Measurements from ENCODE around the gene CYRIA. TPM values are rescaled to one million over a fixed set of nuclear protein-coding genes. Genes with fewer than 3 reads are reported as not detected.

The CYRIA gene
- total RNA-seq, 3 donors from 2014 or later: 12.5 to 18.7 (median 17.7) TPM

GRCh38 chr2:16664052-16664731 is 1.4 kb downstream of the CYRIA start:
- peak overlapping the region; percentile 70 to 79 (median 71) for H3K4me3 ChIP-seq
- no peaks in the 10 kb centered on the region for H3K36me3 ChIP-seq
- DNase-seq (ENCODE audit: low spot score in 2 of 2): no peak
- no peaks in the 10 kb centered on the region for H3K9me3 ChIP-seq
- H3K4me1 ChIP-seq: peaks cover 0 to 2% of the 10 kb centered on the region in 2 donors
- TF ChIP-seq POLR2A (IDR thresholded peaks at IDR 0.05): no peak
- no peak for TF ChIP-seq CTCF (IDR thresholded peaks at IDR 0.05)
- TF ChIP-seq POLR2AphosphoS5 (IDR thresholded peaks at IDR 0.05): no peak
- no peaks in the 10 kb centered on the region for H3K27me3 ChIP-seq
- peak overlapping the region; percentile 76 to 89 for H3K27ac ChIP-seq
- intact Hi-C loops (cut with DNase I; ENCODE audit: low total_unique reads): no loop called here

- H3K27me3 ChIP-seq: no peaks in the 10 kb centered on the region
- TF ChIP-seq POLR2AphosphoS5 (IDR thresholded peaks at IDR 0.05) (no peak), POLR2A (IDR thresholded peaks at IDR 0.05) (no peak), CTCF (IDR thresholded peaks at IDR 0.05) (no peak)
- H3K27ac ChIP-seq: peak overlapping the region; percentile 76 to 89
- DNase-seq (ENCODE audit: low spot score in 2 of 2): no peak
- intact Hi-C loops (cut with DNase I; ENCODE audit: low total_unique reads): no loop called here
- H3K9me3 ChIP-seq: no peaks in the 10 kb centered on the region
- peaks cover 7% of the 10 kb centered on the region in 2 donors for H3K4me1 ChIP-seq
- no peaks in the 10 kb centered on the region for H3K36me3 ChIP-seq
- H3K4me3 ChIP-seq: peak overlapping the region in 1 of 3 donors; percentile 71
Measured at GRCh38 chr2:16663121-16663905, 2.3 kb downstream of the CYRIA start.

GRCh38 chr2:16661936-16662839 is 3.4 kb downstream of the CYRIA start:
- no peak for DNase-seq (ENCODE audit: low spot score in 2 of 2)
- no peaks in the 10 kb centered on the region for H3K36me3 ChIP-seq
- no peaks in the 10 kb centered on the region for H3K9me3 ChIP-seq
- no peak for TF ChIP-seq POLR2A (IDR thresholded peaks at IDR 0.05)
- TF ChIP-seq POLR2AphosphoS5 (IDR thresholded peaks at IDR 0.05): no peak
- no peak for TF ChIP-seq CTCF (IDR thresholded peaks at IDR 0.05)
- peaks cover 7 to 9% of the 10 kb centered on the region in 2 donors for H3K4me1 ChIP-seq
- H3K27ac ChIP-seq: no peak overlapping the region
- H3K27me3 ChIP-seq: no peaks in the 10 kb centered on the region
- no peak overlapping the region for H3K4me3 ChIP-seq
- intact Hi-C loops (cut with DNase I; ENCODE audit: low total_unique reads): no loop called here

- no peaks in the 10 kb centered on the region for H3K9me3 ChIP-seq
- H3K36me3 ChIP-seq: no peaks in the 10 kb centered on the region
- no peak for TF ChIP-seq CTCF (IDR thresholded peaks at IDR 0.05)
- no peak for TF ChIP-seq POLR2A (IDR thresholded peaks at IDR 0.05)
- no peak for TF ChIP-seq POLR2AphosphoS5 (IDR thresholded peaks at IDR 0.05)
- no peak overlapping the region for H3K4me3 ChIP-seq
- H3K27ac ChIP-seq: no peak overlapping the region
- no peak for DNase-seq (ENCODE audit: low spot score in 2 of 2)
- H3K4me1 ChIP-seq: peaks cover 7 to 9% of the 10 kb centered on the region in 2 donors
- intact Hi-C loops (cut with DNase I; ENCODE audit: low total_unique reads): no loop called here
- no peaks in the 10 kb centered on the region for H3K27me3 ChIP-seq
Measured at GRCh38 chr2:16661526-16661925, 4.1 kb downstream of the CYRIA start.

Measured in breast epithelium (tissue), 4 donors.